Neural cell (in vitro differentiated cells): ENCODE results near the gene KASH5. TPM values are rescaled to one million over a fixed set of nuclear protein-coding genes. Genes with fewer than 3 reads are reported as not detected.

Experiments
- H2AFZ ChIP-seq: fragments of 200-600, 300-800 bp; sonication (generic), shearing (Covaris generic); 2 replicates; pipeline ENCODE4 v1.6.0; 2014; ENCODE audit warnings: low read depth, mild to moderate bottlenecking, antibody characterized with exemption, low read length, moderate library complexity
- H3F3A ChIP-seq: fragments of 200-600 bp; shearing (Covaris generic); 2 replicates; pipeline ENCODE4 v1.6.1; 2016; ENCODE audit warnings: mild to moderate bottlenecking, moderate library complexity, mixed read lengths, antibody characterized with exemption, low read length; ENCODE audit not compliant: insufficient read depth, poor library complexity, severe bottlenecking
- H3K27ac ChIP-seq: fragments of 200-600, 300-800 bp; sonication (generic), shearing (Covaris generic); 2 replicates; pipeline ENCODE4 v1.5.1; 2014; ENCODE audit warnings: mild to moderate bottlenecking, low read length, moderate library complexity
- H3K27me3 ChIP-seq: fragments of 300-800, 200-600 bp; sonication (generic), shearing (Covaris generic); 2 replicates; pipeline ENCODE4 v1.6.0; 2014; ENCODE audit warnings: mild to moderate bottlenecking, low read depth, low read length, moderate library complexity; ENCODE audit not compliant: insufficient read depth
- H3K36me3 ChIP-seq: fragments of 300-800, 200-600 bp; sonication (generic), shearing (Covaris generic); 2 replicates; pipeline ENCODE4 v1.5.1; 2014; ENCODE audit warnings: mild to moderate bottlenecking, antibody characterized with exemption, low read length, moderate library complexity; ENCODE audit not compliant: insufficient read depth
- H3K4me2 ChIP-seq: fragments of 300-800, 200-600 bp; sonication (generic), shearing (Covaris generic); 2 replicates; pipeline ENCODE4 v1.6.0; 2014; ENCODE audit warnings: mild to moderate bottlenecking, low read length
- H3K4me3 ChIP-seq: fragments of 300-800, 200-600 bp; sonication (generic), shearing (Covaris generic); 2 replicates; pipeline ENCODE4 v1.5.1; 2014; ENCODE audit warnings: mild to moderate bottlenecking, low read length, moderate library complexity
- H3K79me2 ChIP-seq: fragments of 200-600 bp; shearing (Covaris generic); replicated peaks from 2 replicates; pipeline ENCODE4 v1.6.0; 2014; ENCODE audit warnings: mild to moderate bottlenecking, low read length, moderate library complexity; ENCODE audit not compliant: insufficient read depth
- H3K9ac ChIP-seq: fragments of 300-800, 200-600 bp; sonication (generic), shearing (Covaris generic); 2 replicates; pipeline ENCODE4 v1.6.1; 2016; ENCODE audit warnings: mild to moderate bottlenecking, low read length, mixed read lengths
- H3K9me2 ChIP-seq: fragments of 200-600 bp; shearing (Covaris generic); 2 replicates; pipeline ENCODE4 v1.6.1; 2016; ENCODE audit warnings: mild to moderate bottlenecking, low read length, mixed read lengths; ENCODE audit not compliant: insufficient read depth
- H3K9me3 ChIP-seq: fragments of 200-600, 300-800 bp; sonication (generic), shearing (Covaris generic); 2 replicates; pipeline ENCODE4 v1.6.1; 2016; ENCODE audit warnings: mild to moderate bottlenecking, mixed run types, low read length, moderate library complexity, mixed read lengths
- H4K20me1 ChIP-seq: fragments of 200-600 bp; shearing (Covaris generic); 2 replicates; pipeline ENCODE4 v1.6.1; 2016; ENCODE audit warnings: mild to moderate bottlenecking, mixed run types; ENCODE audit not compliant: insufficient read depth
- EP300 ChIP-seq: fragments of 450-650 bp; conservative IDR thresholded peaks from 2 replicates; pipeline ENCODE4 v1.6.1; 2014; ENCODE audit warnings: antibody characterized with exemption, mild to moderate bottlenecking, moderate library complexity; ENCODE audit not compliant: poor library complexity, severe bottlenecking
- EZH2 ChIP-seq: fragments of 200-600, 300-800 bp; shearing (Covaris generic), sonication (generic); IDR thresholded peaks from 2 replicates; pipeline ENCODE4 v1.6.1; 2014; ENCODE audit warnings: antibody characterized with exemption, low read length, borderline replicate concordance, mild to moderate bottlenecking; ENCODE audit not compliant: insufficient read depth, poor library complexity, severe bottlenecking
- MXI1 ChIP-seq: fragments of 450-650 bp; conservative IDR thresholded peaks from 2 replicates; pipeline ENCODE4 v1.6.1; 2014; ENCODE audit warnings: antibody characterized with exemption, mild to moderate bottlenecking; ENCODE audit not compliant: poor library complexity, severe bottlenecking
- POLR2AphosphoS5 ChIP-seq: IDR thresholded peaks from 2 replicates; pipeline ENCODE4 v1.6.1; 2012
- RAD21 ChIP-seq: fragments of 450-650 bp; conservative IDR thresholded peaks from 2 replicates; pipeline ENCODE4 v1.6.1; 2014; ENCODE audit warnings: antibody characterized with exemption, mild to moderate bottlenecking, moderate library complexity
- SMC3 ChIP-seq: fragments of 450-650 bp; conservative IDR thresholded peaks from 2 replicates; pipeline ENCODE4 v1.6.1; 2014; ENCODE audit warnings: antibody characterized with exemption, mild to moderate bottlenecking, moderate library complexity; ENCODE audit not compliant: poor library complexity
- TAF1 ChIP-seq: IDR thresholded peaks from 2 replicates; pipeline ENCODE4 v1.6.1; 2012; ENCODE audit warnings: low read depth
- polyA plus RNA-seq: library from polyadenylated mRNA; depleted of rRNA; stranded (reverse); fragments of >200 nt; gene quantifications from 2 replicates; pipeline ENCODE4 v1.2.3, GENCODE V29; 2014
- TF ChIP-seq, protein P1 (sequence below): fragments of 450-650 bp; IDR thresholded peaks from 2 replicates; pipeline ENCODE4 v1.5.1; 2014; ENCODE audit warnings: antibody characterized with exemption, mild to moderate bottlenecking, moderate library complexity; ENCODE audit not compliant: poor library complexity, severe bottlenecking
- TF ChIP-seq, protein P2 (sequence below): IDR thresholded peaks from 2 replicates; pipeline ENCODE4 v1.6.1; 2012; ENCODE audit warnings: borderline replicate concordance

KASH5 gene
- polyA plus RNA-seq, 1 donor from 2014 or later, result 0.11 TPM

DNA sequence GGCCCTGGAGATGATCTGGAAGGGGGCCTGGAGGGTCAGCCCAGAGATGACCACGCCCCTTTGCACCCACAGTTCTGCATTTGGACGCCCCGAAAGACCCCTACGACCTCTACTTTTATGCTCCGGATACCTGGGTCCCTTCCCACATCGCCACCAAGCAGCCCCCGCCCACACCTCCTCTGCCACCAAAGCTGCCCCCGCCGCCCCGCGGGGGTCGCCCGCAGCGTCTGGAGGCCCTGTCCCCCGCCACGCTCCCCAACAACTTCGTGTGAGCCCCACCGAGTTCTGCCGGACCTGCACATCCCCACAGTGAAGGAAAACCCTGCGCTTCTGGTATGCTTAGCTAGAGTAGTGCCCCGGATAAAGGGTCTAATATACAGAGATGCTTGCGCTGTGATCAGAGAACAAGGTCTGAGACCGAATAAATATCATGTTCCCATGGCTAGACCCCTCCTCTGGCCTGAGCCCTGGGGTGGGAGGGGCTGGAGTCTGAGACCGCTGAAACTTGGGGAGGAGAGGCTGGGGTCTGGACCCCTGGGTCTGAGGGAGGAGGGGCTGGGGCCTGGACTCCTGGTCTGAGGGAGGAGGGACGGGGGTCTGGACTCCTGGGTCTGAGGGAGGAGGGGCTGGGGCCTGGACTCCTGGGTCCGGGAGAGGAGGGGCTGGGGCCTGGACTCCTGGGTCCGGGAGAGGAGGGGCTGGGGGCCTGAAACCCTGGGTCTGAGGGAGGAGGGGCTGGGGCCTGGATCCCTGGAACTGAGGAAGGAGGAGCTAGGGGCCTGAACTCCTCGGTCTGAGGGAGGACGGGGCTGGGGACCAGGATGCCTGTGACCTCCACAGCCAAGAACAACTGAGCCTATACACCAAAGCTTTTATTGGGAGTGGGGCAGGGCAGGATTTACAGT lies 40.8 kb downstream of the KASH5 start:
- Histone ChIP-seq H3K79me2 (no peaks in the 10 kb centered on the region), H3K27ac (no peak overlapping the region), H3K9me2 (no peaks in the 10 kb centered on the region), H3F3A (no peaks in the 10 kb centered on the region), H3K4me2 (no peak overlapping the region), H3K27me3 (peaks cover 67% of the 10 kb centered on the region), H3K36me3 (no peaks in the 10 kb centered on the region), H4K20me1 (no peaks in the 10 kb centered on the region), H2AFZ (no peak overlapping the region), H3K9ac (no peak overlapping the region), H3K9me3 (peaks cover 8% of the 10 kb centered on the region), H3K4me3 (peak overlapping the region; percentile 24)
- TF ChIP-seq RAD21, result no peak

DNA sequence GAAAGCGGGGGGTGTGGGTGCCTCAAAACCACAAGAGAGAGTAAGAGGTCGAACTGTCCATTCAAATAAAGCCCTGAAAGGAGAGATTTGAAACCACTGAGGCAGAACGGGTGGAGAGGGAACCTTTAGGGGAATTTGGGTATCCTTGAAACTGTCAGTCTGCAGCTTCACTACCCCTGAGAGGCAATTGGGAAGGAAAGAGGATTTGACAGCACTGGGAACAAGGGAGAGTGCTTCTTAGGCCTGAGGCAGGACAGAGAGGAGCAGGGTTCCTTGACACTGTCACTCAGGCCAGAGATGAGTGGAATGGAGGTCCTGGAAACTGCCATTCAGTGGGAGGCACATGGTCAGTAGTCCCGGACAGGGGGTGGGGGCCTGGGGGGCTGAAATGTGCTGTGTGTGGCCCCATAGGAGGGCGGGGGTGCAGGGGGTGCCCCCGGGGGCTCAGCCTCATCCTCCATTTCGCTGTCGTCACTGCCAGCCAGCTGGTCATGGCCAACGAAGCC lies 42.2 kb downstream of the KASH5 start:
- TF ChIP-seq SMC3 (no peak), EZH2 (no peak), RAD21 (no peak), POLR2AphosphoS5 (no peak), MXI1 (no peak), TAF1 (no peak), EP300 (no peak)
- TF ChIP-seq, protein P1, sequence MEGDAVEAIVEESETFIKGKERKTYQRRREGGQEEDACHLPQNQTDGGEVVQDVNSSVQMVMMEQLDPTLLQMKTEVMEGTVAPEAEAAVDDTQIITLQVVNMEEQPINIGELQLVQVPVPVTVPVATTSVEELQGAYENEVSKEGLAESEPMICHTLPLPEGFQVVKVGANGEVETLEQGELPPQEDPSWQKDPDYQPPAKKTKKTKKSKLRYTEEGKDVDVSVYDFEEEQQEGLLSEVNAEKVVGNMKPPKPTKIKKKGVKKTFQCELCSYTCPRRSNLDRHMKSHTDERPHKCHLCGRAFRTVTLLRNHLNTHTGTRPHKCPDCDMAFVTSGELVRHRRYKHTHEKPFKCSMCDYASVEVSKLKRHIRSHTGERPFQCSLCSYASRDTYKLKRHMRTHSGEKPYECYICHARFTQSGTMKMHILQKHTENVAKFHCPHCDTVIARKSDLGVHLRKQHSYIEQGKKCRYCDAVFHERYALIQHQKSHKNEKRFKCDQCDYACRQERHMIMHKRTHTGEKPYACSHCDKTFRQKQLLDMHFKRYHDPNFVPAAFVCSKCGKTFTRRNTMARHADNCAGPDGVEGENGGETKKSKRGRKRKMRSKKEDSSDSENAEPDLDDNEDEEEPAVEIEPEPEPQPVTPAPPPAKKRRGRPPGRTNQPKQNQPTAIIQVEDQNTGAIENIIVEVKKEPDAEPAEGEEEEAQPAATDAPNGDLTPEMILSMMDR, result no peak
- TF ChIP-seq, protein P2, sequence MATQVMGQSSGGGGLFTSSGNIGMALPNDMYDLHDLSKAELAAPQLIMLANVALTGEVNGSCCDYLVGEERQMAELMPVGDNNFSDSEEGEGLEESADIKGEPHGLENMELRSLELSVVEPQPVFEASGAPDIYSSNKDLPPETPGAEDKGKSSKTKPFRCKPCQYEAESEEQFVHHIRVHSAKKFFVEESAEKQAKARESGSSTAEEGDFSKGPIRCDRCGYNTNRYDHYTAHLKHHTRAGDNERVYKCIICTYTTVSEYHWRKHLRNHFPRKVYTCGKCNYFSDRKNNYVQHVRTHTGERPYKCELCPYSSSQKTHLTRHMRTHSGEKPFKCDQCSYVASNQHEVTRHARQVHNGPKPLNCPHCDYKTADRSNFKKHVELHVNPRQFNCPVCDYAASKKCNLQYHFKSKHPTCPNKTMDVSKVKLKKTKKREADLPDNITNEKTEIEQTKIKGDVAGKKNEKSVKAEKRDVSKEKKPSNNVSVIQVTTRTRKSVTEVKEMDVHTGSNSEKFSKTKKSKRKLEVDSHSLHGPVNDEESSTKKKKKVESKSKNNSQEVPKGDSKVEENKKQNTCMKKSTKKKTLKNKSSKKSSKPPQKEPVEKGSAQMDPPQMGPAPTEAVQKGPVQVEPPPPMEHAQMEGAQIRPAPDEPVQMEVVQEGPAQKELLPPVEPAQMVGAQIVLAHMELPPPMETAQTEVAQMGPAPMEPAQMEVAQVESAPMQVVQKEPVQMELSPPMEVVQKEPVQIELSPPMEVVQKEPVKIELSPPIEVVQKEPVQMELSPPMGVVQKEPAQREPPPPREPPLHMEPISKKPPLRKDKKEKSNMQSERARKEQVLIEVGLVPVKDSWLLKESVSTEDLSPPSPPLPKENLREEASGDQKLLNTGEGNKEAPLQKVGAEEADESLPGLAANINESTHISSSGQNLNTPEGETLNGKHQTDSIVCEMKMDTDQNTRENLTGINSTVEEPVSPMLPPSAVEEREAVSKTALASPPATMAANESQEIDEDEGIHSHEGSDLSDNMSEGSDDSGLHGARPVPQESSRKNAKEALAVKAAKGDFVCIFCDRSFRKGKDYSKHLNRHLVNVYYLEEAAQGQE, result no peak
- Histone ChIP-seq H3K9me2 (no peaks in the 10 kb centered on the region), H2AFZ (no peak overlapping the region), H3K9me3 (peaks cover 8% of the 10 kb centered on the region), H3K27me3 (peaks cover 55% of the 10 kb centered on the region), H3K4me3 (no peak overlapping the region), H3K4me2 (no peak overlapping the region), H4K20me1 (no peaks in the 10 kb centered on the region), H3K79me2 (no peaks in the 10 kb centered on the region), H3K9ac (no peak overlapping the region), H3K27ac (no peak overlapping the region), H3K36me3 (no peaks in the 10 kb centered on the region), H3F3A (no peaks in the 10 kb centered on the region)
